K562 (cell line): ENCODE results near the gene TAS2R41. TPM values are rescaled to one million over a fixed set of nuclear protein-coding genes. Genes with fewer than 3 reads are reported as not detected.

Experiments
- ARID3A ChIP-seq: IDR thresholded peaks from 2 replicates; pipeline ENCODE4 v1.6.1; 2012; ENCODE audit warnings: low read depth, low read length, improper control_type of control experiment, borderline replicate concordance
- DDX20 ChIP-seq: fragments of 450-650 bp; IDR thresholded peaks from 2 replicates; pipeline ENCODE4 v1.6.1; 2016; ENCODE audit warnings: missing genetic modification characterization, low read depth, mild to moderate bottlenecking, missing compliant biosample characterization, moderate library complexity
- ESRRA ChIP-seq: fragments of 450-650 bp; IDR thresholded peaks from 2 replicates; pipeline ENCODE4 v1.6.1; 2014; ENCODE audit warnings: low read depth, mild to moderate bottlenecking, moderate library complexity, borderline replicate concordance
- ILK ChIP-seq: fragments of 450-650 bp; IDR thresholded peaks from 2 replicates; pipeline ENCODE4 v1.6.1; 2016; ENCODE audit warnings: missing genetic modification characterization, low read depth, mild to moderate bottlenecking, missing compliant biosample characterization, moderate library complexity, borderline replicate concordance
- MAX ChIP-seq: sonication (generic); formaldehyde crosslinking; IDR thresholded peaks from 2 replicates; pipeline ENCODE4 v1.9.0; 2022; ENCODE audit warnings: mild to moderate bottlenecking, missing genetic modification reagents
- MBD2 ChIP-seq: sonication (generic); IDR thresholded peaks from 2 replicates; pipeline ENCODE4 v1.6.1; 2016; ENCODE audit warnings: low read depth, borderline replicate concordance
- PYGO2 ChIP-seq: fragments of 450-650 bp; IDR thresholded peaks from 2 replicates; pipeline ENCODE4 v1.6.1; 2016; ENCODE audit warnings: mild to moderate bottlenecking, missing genetic modification characterization, moderate library complexity, missing compliant biosample characterization
- SIX5 ChIP-seq, 2 experiments: IDR thresholded peaks; 2 replicates each; pipeline ENCODE4 v1.6.1; 2011; ENCODE audit warnings: low read length in 2 of 2, borderline replicate concordance in 1 of 2, low read depth in 1 of 2, mild to moderate bottlenecking in 1 of 2, moderate library complexity in 1 of 2; ENCODE audit not compliant: insufficient read depth in 1 of 2
- SMARCA5 ChIP-seq: fragments of 450-650 bp; IDR thresholded peaks from 2 replicates; pipeline ENCODE4 v1.6.1; 2016
- SOX6 ChIP-seq: fragments of 450-650 bp; IDR thresholded peaks from 2 replicates; pipeline ENCODE4 v1.6.1; 2014; ENCODE audit warnings: mild to moderate bottlenecking
- TBL1XR1 ChIP-seq, 2 experiments: IDR thresholded peaks; 2 replicates each; pipeline ENCODE4 v1.6.1; 2012; ENCODE audit warnings: improper control_type of control experiment in 2 of 2, low read length in 2 of 2, mild to moderate bottlenecking in 1 of 2
- USF1 ChIP-seq: sonication (generic); formaldehyde crosslinking; IDR thresholded peaks from 2 replicates; pipeline ENCODE4 v1.9.0; 2022; ENCODE audit warnings: mild to moderate bottlenecking, missing genetic modification reagents
- XRCC5 ChIP-seq: fragments of 200-400 bp; formaldehyde crosslinking; IDR thresholded peaks from 2 replicates; pipeline ENCODE4 v1.6.1; 2017; ENCODE audit warnings: low read depth, mild to moderate bottlenecking, low read length
- ZNF282 ChIP-seq: sonication (generic); formaldehyde crosslinking; IDR thresholded peaks from 2 replicates; pipeline ENCODE4 v1.8.1; 2023; ENCODE audit warnings: missing genetic modification reagents
- polyA plus RNA-seq, 8 experiments: library from polyadenylated mRNA; depleted of rRNA in 4 of 8; stranded (reverse) in 5 of 8; unstranded in 3 of 8; fragments of >200 nt; fragmentation: Nextera tagmentation in 2 of 8; fragmentation: Illumina TruSeq in 1 of 8; extraction: Ambion mirVana in 2 of 8; extraction: Trizol in 1 of 8; gene quantifications; 2 replicates each; pipeline versions ENCODE4 v1.2.1 to v1.2.3, GENCODE V29; 2011 to 2014; ENCODE audit warnings: inconsistent platforms in 1 of 8, missing spikeins in 1 of 8
- total RNA-seq, 7 experiments: library from RNA; depleted of rRNA in 6 of 7; stranded (reverse); fragments of >200 nt in 6 of 7; fragmentation: Illumina TruSeq in 2 of 7; extraction: Trizol in 2 of 7; gene quantifications; 2 replicates each; pipeline versions ENCODE4 v1.2.1 to v1.2.3, GENCODE V29; 2011 to 2021; ENCODE audit warnings: low replicate concordance in 1 of 7
- TF ChIP-seq, protein P1 (sequence below): fragments of 250-450 bp; sonication (Bioruptor Pico); IDR thresholded peaks from 2 replicates; pipeline ENCODE4 v1.4.0; 2020

Gene TAS2R41
- total and polyA plus RNA-seq, 9 of the 15 experiments (the other 6 are each of a cell fraction or from before 2014, with no cell fraction given), result not detected

DNA sequence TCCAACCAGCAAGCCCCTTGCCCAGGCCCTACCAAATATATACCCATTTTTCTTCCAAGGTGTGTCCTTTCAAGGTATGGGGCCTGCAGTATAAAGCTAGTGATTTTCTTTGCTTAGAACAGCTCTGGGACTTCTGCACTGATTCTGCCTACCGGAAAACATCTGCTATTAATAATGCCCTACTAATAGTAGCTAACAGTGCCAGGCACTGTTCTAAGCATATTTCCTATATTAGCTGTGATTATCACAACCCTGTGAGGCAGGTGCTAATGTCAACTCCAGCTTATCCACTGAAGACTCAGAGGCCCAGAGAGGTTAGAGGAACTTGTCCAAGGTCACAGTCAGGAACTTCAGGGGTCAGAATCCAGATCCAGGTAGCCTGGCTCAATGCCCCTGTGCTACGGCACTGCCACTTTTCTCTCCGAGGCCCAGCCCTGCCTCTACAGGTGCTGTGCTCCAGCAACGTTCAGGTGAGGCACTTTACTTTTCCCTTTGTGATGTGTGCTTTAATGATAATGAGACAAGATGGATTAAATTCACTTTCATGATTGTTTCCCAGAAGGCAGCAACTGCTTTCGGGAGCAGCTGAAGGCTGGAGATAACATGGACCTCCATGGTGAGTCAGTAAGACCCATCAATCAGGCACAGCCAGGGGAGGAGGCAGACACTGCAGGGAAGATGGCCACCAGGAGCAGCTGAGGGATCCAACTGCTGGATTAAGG, 26.7 kb downstream of the TAS2R41 start (continued):
- peak; percentile 89 for TF ChIP-seq XRCC5
- TF ChIP-seq, protein P1, sequence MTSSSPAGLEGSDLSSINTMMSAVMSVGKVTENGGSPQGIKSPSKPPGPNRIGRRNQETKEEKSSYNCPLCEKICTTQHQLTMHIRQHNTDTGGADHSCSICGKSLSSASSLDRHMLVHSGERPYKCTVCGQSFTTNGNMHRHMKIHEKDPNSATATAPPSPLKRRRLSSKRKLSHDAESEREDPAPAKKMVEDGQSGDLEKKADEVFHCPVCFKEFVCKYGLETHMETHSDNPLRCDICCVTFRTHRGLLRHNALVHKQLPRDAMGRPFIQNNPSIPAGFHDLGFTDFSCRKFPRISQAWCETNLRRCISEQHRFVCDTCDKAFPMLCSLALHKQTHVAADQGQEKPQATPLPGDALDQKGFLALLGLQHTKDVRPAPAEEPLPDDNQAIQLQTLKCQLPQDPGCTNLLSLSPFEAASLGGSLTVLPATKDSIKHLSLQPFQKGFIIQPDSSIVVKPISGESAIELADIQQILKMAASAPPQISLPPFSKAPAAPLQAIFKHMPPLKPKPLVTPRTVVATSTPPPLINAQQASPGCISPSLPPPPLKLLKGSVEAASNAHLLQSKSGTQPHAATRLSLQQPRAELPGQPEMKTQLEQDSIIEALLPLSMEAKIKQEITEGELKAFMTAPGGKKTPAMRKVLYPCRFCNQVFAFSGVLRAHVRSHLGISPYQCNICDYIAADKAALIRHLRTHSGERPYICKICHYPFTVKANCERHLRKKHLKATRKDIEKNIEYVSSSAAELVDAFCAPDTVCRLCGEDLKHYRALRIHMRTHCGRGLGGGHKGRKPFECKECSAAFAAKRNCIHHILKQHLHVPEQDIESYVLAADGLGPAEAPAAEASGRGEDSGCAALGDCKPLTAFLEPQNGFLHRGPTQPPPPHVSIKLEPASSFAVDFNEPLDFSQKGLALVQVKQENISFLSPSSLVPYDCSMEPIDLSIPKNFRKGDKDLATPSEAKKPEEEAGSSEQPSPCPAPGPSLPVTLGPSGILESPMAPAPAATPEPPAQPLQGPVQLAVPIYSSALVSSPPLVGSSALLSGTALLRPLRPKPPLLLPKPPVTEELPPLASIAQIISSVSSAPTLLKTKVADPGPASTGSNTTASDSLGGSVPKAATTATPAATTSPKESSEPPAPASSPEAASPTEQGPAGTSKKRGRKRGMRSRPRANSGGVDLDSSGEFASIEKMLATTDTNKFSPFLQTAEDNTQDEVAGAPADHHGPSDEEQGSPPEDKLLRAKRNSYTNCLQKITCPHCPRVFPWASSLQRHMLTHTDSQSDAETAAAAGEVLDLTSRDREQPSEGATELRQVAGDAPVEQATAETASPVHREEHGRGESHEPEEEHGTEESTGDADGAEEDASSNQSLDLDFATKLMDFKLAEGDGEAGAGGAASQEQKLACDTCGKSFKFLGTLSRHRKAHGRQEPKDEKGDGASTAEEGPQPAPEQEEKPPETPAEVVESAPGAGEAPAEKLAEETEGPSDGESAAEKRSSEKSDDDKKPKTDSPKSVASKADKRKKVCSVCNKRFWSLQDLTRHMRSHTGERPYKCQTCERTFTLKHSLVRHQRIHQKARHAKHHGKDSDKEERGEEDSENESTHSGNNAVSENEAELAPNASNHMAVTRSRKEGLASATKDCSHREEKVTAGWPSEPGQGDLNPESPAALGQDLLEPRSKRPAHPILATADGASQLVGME (CRISPR knock-in tag), result 0 out of 2 replicates have a peak, but pooled peaks have one; percentile 42
- no peak for TF ChIP-seq SIX5 (IDR thresholded peaks at IDR 0.05; ENCODE audit: borderline replicate concordance in 1 of 2, insufficient read depth in 1 of 2, low read depth in 1 of 2, low read length in 2 of 2)
- TF ChIP-seq ILK (tag), result no peak
- TF ChIP-seq MBD2, result peak; percentile 83; the same call in 1 of the 2 replicates
- TF ChIP-seq TBL1XR1 (IDR thresholded peaks at IDR 0.05; ENCODE audit: low read length in 2 of 2), result peak; percentile 58 to 87; a peak in 3 of 4 replicates
- TF ChIP-seq SOX6, result peak; percentile 99
- no peak for TF ChIP-seq ZNF282
- TF ChIP-seq USF1 (CRISPR knock-in tag), result no peak
- TF ChIP-seq ARID3A, result peak; percentile 99
- peak; percentile 53; the same call in 1 of the 2 replicates for TF ChIP-seq SMARCA5
- peak; percentile 97 for TF ChIP-seq ESRRA
- no peak for TF ChIP-seq MAX (CRISPR knock-in tag)
- 0 out of 2 replicates have a peak, but pooled peaks have one; percentile 50 for TF ChIP-seq PYGO2
- no peak for TF ChIP-seq DDX20 (tag)
